Esophagus muscularis mucosa (tissue), 3 donors: ENCODE results near the gene ACTR1A.

Experiments used
- POLR2A ChIP-seq: fragments of 450-650 bp; IDR thresholded peaks from one replicate; pipeline ENCODE4 v1.6.1; 2017; ENCODE audit warnings: antibody characterized with exemption, moderate library complexity, mild to moderate bottlenecking, low read depth
- TF ChIP-seq, protein P1 (sequence below), 3 experiments: fragments of 200-600 bp in 2 of 3; fragments of 450-650 bp in 1 of 3; sonication (generic) in 2 of 3; IDR thresholded peaks; one replicate each; pipeline ENCODE4 v1.5.1; 2017 to 2019; ENCODE audit warnings: antibody characterized with exemption in 3 of 3, mild to moderate bottlenecking in 2 of 3, moderate library complexity in 1 of 3

DNA sequence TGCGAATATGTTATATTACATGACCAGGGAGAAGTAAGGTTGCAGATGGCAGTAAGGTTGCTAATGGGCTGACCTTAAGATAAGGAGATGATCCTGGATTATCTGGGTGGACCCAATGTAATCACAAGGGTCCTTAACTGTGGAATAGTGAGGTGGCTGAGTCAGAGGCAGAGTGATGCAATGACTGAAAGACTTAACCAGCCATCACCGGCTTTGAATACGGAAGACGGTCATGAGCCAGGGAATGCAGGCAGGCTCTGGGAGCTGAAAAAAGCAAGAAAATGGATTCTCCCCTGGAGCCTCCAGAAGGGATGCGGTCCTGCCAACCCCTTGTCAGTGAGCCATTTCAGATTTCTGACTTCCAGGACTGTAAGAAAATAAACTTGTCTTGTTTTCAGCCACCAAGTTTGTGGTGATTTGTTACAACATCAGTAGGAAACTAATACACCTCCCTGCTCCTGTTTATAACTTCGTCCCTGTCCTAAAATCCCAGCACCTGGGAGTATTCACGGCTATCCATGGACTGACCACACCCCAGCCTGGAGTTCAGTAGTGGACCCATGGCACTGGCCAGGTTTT, 46.5 kb downstream of the ACTR1A start:
- TF ChIP-seq, protein P1, sequence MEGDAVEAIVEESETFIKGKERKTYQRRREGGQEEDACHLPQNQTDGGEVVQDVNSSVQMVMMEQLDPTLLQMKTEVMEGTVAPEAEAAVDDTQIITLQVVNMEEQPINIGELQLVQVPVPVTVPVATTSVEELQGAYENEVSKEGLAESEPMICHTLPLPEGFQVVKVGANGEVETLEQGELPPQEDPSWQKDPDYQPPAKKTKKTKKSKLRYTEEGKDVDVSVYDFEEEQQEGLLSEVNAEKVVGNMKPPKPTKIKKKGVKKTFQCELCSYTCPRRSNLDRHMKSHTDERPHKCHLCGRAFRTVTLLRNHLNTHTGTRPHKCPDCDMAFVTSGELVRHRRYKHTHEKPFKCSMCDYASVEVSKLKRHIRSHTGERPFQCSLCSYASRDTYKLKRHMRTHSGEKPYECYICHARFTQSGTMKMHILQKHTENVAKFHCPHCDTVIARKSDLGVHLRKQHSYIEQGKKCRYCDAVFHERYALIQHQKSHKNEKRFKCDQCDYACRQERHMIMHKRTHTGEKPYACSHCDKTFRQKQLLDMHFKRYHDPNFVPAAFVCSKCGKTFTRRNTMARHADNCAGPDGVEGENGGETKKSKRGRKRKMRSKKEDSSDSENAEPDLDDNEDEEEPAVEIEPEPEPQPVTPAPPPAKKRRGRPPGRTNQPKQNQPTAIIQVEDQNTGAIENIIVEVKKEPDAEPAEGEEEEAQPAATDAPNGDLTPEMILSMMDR (IDR thresholded peaks at IDR 0.05), result no peak
- TF ChIP-seq POLR2A, result no peak
